HG03521 (cell line): ENCODE results near the gene ITIH6.
"Not testable (repeated sequence)": the region's sequence is repeated elsewhere in the genome, so short reads cannot be mapped to it uniquely, and the experiment has no call there.

Experiments
- ATAC-seq: cut with Tn5 transposase; IDR thresholded peaks from one replicate; pipeline ENCODE4 v1.9.1; 2021; ENCODE audit warnings: mild to moderate bottlenecking, moderate library complexity; ENCODE audit not compliant: unreplicated experiment

The ITIH6 gene, protein sequence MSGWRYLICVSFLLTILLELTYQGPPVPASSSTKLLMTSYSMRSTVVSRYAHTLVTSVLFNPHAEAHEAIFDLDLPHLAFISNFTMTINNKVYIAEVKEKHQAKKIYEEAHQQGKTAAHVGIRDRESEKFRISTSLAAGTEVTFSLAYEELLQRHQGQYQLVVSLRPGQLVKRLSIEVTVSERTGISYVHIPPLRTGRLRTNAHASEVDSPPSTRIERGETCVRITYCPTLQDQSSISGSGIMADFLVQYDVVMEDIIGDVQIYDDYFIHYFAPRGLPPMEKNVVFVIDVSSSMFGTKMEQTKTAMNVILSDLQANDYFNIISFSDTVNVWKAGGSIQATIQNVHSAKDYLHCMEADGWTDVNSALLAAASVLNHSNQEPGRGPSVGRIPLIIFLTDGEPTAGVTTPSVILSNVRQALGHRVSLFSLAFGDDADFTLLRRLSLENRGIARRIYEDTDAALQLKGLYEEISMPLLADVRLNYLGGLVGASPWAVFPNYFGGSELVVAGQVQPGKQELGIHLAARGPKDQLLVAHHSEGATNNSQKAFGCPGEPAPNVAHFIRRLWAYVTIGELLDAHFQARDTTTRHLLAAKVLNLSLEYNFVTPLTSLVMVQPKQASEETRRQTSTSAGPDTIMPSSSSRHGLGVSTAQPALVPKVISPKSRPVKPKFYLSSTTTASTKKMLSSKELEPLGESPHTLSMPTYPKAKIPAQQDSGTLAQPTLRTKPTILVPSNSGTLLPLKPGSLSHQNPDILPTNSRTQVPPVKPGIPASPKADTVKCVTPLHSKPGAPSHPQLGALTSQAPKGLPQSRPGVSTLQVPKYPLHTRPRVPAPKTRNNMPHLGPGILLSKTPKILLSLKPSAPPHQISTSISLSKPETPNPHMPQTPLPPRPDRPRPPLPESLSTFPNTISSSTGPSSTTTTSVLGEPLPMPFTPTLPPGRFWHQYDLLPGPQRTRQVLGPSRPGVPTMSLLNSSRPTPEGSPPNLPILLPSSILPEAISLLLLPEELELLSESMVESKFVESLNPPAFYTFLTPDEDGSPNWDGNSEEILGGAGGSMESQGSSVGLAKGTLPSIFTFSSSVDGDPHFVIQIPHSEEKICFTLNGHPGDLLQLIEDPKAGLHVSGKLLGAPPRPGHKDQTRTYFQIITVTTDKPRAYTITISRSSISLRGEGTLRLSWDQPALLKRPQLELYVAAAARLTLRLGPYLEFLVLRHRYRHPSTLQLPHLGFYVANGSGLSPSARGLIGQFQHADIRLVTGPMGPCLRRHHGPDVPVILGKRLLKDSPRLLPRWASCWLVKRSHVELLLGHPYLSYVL

DNA sequence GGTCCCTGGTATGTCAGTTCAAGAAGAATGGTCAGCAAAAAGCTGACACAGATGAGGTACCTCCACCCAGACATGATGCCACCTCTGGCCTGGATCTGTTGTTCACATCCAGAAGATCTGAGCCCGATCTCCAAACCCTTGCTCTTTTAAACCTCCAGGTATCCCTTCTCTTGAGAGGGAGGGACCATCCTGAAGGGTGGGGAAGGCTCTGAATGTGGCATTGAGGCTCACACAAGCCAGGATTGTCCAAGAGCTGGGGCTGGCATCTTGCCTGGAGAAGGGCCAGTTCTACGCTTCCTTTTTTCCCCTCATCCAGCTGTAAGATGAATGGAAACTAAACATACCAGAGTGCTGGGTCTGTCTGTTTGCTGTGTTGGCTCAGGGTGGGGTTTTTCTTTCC, at the start of gene ITIH6:
Gene ITIH6 (minus strand): TSS at position 119 of the 400 bp plus-strand sequence. CDS start 45 bp downstream, at position 74.
- ATAC-seq: no peak

DNA sequence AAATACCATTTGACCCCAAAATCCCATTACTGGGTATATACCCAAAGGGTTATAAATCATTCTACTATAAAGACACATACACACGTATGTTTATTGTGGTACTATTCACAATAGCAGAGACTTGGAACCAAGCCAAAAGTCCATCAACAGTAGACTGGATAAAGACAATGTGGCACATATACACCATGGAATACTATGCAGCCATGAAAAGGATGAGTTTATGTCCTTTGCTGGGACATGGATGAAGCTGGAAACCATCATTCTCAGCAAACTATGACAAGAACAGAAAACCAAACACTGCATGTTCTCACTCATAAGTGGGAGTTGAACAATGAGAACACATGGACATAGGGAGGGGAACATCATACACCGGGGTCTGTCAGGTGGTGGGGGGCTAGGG, 49.6 kb upstream of the ITIH6 start:
- not testable (repeated sequence) for ATAC-seq

DNA sequence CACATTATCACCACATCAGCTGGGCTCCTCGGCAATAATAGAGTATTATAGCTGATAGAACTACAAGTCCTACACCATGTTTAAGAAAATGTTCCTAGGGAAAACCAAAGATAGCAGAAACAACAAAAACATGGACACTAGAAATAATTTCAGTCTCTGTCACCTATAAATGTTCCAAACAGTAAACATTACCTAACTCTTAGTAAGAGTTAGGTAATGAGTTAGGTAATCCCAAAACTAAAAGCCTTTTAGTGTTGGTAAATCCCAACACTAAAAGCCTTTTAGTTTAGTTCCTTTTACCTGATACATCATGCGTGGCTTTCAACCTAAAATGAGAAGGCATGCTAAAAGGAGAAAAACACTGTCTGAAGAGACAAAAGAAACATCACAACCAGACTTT, 45.0 kb upstream of the ITIH6 start:
- no peak for ATAC-seq

DNA sequence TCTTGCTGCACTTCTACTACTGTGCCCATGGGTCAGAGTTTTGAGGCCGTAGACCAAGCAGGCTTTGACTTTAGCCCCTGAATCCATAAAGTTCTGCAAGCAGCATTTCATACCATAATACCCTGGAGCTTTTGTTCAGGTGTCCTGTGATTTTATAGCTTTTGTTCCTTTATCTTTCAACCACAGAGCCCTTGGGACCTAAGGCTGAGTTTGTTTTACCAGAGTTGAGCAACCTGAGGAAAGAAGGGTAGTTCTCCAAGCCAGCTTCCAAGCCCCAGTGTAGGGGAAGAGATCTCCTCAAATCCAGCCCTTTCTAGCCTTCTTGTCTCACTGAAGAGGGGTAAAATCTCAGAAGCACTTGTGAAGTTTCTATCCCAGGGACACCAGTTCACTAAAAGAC, 44.6 kb upstream of the ITIH6 start:
- ATAC-seq: no peak

DNA sequence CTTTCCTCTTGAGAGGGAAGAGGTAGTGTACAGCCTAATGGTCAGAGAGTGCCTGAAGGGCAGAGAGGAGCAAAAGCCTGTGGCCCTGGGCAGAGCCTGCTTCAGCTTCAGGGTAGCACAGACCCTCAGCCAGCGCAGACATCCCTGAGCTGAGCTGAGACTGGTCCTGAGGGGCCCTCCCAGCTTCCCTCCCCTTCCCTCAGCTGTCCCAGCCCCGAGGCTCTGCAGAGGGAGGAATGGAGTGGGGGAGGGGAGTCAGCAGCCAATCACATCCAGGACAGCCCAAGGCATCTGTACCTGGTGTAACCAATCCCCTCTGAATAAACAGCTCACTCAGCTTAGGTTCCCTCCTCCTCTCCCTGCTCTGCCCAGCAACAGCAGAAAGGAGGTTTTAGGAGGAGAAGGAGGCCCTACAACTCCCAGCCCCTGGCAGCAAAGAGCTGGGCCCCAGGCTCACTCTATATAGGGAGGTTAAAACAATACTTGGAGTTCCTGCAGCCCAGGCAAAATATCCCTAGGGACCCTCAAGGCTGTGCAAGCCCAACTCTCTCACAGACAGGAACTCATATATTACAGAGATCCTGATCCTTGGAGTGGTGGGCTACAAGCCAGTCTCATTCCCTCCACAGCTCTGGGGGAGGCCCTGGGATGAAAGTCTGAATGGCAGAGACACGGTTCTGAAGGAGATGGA, 43.3 kb upstream of the ITIH6 start:
- ATAC-seq: not testable (repeated sequence)

DNA sequence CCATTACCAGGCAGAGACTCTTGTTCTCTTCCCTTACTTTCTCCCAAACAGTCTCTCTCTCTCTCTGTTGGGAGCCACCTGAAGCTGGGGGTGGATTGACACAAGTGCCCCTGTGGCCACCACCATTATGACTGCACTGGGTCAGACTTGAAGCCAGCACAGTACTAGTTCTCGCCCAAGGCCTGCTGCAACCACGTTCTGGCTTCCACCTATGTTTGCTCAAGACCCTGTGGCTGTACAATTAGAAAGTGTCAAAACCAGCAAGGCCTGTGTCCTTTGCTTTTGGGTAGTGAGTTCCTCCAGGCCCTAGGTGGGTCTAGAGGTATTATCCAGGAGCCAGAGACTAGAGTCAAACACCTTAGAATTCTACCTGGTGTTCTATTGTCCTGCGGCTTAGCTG, 40.5 kb upstream of the ITIH6 start:
- no peak for ATAC-seq

DNA sequence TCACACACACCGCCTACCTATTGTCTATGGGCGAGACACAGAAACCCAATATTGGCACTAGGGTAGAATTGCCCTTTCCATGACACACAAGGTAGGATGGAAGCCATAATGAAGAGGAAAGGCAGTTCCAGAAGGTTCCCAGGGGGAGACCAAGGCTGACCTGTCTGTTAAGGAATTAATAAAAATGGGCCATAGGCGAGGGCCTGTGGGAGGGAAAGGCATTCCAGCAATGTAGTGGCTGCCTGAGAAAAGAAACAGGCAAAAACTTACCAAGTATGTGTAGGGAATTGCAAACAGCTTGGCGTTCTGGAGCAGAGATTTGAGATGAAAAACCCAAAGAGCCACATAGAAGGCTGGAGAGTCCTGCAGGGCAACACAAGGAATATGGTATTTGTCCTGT, 28.5 kb upstream of the ITIH6 start:
- no peak for ATAC-seq

DNA sequence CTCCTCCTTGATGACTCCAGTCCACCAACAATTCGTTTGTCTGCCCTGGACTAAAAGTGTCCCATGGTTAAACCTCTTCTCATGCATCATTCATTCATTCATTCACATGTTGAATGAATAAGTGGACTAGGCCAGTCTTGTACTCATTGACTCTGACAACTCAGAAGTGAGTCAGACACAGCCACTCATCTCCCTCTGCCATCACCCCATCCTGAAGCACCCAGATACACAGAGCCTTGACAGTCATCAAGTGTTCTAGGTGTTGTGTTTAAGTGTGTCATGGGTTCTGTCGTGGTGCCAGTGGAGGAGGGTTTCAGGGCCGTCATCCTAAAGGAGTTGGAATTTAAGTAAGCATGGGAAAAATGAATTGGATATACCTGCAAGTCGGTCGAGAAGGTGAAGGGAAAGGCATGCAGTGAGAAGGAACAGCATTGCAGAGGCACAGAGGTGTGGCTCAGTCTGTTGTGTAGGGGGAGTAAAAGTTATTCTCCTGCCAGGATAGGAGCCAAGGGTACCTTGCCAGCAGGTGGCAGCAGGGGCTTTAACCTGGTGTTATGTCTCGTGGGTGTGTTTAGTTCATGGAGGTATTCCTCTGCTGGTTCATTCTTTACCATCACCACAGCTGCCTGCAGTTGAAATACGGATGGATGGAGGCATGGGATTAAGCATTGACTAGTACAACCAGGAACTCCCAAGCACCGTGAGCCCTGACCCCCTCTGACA, 27.8 kb upstream of the ITIH6 start:
- no peak for ATAC-seq

DNA sequence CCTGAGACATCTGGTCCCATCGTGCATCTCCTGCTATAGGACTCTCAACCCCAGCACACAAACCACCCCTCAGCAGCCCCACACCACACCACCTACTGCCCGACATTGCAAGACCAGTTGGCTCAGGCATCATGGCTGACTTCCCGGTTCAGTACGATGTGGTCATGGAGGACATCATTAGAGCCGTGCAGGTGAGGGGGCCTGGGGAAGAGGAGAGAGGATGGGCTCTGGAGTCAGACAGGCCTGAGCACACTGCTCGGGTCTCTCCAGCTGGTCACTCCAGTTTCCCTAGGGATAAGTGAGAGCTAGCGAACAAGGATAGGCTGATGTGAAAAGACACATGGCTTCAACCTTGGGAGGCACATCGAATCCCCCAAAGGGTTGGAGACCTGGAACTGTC, 26.7 kb upstream of the ITIH6 start:
- ATAC-seq: no peak

DNA sequence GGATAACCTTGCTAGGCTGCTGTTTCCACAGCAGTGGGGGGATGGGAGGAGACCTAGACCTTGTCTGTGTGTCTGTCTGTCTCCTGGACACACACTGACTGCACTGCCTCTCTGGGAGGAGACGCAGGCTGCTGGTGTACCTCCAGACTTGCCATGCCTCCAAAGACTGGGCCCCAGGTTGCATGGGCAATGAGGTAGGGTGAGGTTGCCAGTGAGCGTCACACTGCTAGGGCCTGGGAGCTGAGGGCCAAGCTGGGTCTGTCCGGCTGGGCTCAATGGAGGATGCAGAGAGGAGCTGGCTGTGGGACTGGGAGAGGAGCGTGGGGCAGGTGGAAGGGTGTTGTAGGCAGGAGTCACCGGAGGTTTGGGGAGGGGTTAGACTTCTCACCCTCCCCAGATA, 26.1 kb upstream of the ITIH6 start:
- ATAC-seq: no peak

DNA sequence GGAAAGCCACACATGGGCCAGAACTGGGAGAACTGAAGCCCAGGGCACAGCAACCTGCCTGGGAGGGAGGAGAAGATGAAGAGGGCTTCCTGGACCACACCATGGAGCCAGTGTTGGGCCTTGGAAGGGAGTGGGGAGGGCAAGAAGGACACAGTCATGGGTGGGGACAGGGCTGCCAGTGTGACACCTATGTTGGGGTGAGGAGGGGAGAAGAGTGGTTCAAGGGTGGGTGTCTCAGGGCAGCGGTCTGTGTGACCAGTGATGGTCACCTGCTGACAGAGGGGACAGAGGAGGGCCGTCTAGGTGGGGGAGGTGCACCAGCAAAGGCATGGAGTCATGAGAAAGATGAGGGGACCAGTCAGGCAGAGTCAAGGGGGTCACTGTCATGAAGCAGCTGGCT, 23.3 kb upstream of the ITIH6 start:
- no peak for ATAC-seq

DNA sequence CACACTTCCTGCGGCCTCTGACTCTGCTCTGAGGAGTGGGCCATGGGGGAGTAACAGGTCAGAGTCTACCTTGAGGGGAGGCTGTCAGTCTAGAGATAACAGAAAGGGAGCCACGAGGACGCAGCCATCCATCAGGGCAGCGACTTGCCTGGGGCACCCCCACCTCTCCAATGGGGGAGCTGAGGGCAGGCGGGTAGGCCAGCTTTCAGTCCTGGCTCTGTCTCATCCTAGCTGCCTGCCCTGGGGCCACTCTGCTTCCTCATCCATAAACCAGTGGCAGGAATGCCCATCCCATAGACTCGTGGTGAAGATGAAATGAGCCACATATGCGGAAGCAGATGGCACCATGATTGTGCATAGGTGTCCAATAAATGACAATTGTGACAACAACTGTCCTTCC, 22.7 kb upstream of the ITIH6 start:
- no peak for ATAC-seq

DNA sequence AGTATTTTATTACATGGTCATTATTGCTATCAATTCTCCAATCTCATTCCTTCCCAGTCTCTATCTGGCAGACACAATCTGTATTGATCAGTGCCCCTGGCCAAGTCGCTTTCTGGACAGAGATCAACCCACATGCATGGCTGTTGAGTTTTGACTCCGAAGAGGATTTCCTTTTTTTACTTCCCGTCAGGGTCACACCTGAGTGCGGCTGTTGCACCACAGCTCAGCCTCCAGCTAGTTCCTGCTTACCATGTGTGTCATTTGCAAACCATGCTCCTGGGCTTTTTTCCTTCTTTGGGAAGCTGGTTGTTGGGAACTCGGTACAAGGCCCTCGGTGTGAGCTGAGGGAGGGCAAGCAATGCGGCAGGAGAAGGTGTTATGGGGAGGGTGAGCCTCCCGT, 21.1 kb upstream of the ITIH6 start:
- no peak for ATAC-seq

DNA sequence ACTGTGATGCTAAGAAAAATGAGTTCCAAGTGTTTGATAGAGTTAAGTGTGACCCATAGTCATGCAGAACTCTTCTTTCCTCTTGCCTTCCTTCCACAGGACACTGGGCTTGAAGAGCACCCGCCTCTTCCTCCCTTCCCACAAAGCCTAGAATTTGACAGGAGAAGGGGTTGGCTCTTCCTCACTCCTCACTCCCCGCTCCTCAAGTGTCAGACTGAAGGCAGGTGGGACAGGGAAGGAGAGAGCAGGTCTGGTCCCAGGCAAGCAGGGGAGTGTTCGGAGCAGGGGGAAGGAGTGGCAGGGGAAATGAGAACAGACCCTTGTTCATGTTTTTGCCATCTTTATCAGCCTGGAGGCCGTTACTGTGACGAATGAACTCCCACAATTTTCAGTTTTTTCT, 20.2 kb upstream of the ITIH6 start:
- no peak for ATAC-seq

DNA sequence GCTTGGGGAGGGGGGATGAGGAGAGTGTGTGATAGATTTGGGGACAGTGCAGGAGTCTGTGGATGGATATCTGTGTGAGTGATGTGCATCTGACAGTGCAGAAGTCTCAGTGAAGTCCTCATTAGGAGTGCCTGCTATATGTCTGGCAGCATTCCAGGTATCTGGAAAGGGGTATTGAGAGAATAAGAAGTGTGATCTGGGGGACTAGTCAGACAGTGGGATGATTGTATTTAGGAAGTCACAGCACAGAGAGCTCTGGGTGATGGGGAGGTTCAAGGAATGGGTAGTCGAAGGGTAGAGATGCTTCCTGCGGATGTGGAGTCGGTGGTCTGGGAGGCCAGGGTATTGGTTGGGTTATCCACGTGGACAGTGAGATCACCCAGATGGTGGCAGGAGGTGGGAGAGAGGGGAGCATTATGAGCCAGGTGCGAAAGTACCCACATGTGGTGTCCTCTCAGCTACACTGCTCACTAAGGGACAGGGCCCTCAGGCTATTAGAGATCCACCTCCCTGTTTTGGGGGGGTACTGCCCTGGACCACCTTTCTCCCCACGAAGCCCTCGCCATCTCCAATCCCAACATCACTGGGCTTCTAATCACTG, 19.3 kb upstream of the ITIH6 start:
- no peak for ATAC-seq

DNA sequence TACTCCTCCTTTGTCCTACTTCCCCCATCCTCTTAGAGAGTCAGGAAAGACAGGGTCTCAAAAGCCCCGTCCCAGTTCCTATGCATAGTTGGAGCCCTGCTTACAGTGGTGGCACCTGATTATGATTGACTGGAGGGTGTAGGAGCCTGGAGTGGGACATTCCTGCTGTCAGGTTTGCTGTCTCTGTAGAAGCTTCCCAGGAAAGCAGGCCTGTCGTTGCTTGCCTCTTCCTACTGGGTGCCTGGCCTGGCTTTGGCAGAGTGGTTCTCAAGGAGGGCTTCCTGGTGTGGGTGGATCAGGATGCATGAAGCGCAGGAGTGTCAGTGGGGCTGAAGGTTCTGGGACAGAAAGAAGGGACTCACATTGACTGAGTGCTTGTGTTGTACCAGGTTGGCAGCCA, 14.3 kb upstream of the ITIH6 start:
- no peak for ATAC-seq

DNA sequence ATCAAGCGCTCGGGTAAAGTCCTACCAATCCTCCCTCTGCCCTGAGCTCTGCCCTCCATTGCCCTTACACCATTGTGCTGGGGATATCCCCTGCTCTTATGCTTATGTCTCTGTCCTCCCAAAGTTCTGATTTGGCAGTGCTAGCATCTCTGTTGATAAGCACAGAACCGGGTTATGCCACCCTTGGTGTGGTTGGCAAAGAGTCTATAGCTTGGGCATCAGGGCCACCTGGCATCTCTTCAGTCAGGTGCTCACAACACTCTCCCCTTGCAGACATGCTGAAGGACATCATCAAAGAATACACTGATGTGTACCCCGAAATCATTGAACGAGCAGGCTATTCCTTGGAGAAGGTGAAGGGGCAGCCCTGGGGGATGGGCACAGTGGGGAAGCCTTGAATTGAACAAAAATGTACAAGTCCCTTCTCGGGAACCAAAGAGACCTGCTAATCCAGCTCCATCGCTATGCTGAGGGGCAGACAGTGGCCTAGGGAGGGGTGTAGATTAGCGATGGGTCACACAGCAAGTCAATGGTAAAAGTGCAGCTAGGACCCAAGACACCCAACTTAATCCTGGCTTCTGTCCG, 13.3 kb upstream of the ITIH6 start:
- no peak for ATAC-seq

DNA sequence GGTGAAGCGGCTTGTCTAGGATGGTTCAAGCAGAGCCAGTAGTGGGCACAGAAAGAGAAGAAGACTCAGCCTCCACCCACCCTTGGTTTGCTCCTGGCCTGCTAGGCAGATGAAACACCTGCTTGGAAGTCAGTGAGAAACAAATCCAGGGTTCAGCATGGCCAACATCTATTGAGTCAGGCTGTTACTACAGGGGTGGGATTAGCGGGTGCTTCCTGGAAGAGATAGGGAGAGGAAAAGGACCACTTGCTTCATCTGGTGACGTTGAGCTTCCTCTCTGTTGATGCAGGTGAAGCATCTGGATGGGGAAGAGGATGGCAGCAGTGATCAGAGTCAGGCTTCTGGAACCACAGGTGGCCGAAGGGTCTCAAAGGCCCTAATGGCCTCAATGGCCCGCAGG, 12.5 kb upstream of the ITIH6 start:
- ATAC-seq: no peak
